SKM-1 treated with dmso at 0.1 percent for 144 hours (cell line): ENCODE data around the gene CABYR.

Experiments used
- DNase-seq: peaks from one replicate; lab custom pipeline; 2025; ENCODE audit not compliant: unreplicated experiment; lab: John Stamatoyannopoulos, UW

CABYR gene

GRCh38 chr18:24189664-24190346 is 50.9 kb downstream of the CABYR start:
- DNase-seq, result no peak

- no peak for DNase-seq
Measured at GRCh38 chr18:24190590-24190989, 51.7 kb downstream of the CABYR start.

DNA sequence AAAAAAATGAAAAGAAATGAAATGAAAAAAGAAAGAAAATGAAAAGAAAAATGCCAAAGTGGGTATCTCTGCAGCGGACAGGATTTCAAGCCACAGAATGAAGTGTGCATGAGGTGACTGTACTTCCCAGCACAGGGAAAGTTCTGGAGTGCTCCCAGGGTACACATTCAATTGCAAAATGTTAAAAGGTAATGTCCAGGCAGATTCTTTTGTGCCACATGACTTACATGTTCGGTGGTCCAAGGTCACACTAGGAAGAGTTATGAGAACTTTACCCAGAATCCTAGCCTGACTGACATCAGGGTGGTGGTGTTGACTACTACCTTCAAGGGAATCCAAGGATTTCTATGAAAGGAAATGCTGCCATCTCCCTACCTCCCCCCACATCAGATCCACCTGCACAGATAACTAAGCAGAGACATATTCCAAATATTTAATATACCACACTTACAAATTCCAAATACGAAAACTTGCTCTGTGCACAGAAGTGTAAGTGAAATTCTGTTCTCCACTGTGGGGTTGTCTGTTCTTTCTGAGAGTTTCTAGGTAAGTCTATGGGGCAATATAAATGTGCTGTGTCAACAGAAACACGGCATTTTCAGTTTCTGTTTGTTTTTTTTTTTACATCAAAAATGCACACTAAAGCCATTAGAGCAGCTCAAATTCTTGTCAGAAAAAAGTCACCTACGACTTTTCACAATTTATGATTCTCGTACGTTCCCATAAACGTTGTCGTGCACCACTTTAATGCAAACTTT is 56.6 kb downstream of the CABYR start:
- DNase-seq, result no peak

GRCh38 chr18:24196764-24197163 is 57.9 kb downstream of the CABYR start:
- no peak for DNase-seq

DNA sequence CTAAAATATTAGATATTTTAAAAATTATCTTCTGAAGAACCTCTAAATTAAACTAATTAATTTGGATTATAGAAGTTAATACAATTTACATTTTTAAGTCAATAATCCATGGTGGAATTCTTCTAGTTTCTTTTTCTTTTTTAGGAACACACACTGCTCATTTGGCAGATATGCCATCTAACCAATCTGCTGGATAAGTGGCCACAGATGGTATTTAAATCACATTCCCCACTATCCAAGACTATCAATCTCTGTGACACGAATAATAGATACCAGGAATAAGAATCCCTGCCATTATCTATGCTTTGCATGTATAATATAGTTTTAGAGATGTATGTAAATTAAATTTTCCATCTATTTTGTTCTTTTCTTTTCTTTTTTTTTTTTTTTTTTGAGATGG is 58.5 kb downstream of the CABYR start:
- DNase-seq, result no peak

- no peak for DNase-seq
Measured at GRCh38 chr18:24198461-24198860, 59.6 kb downstream of the CABYR start.

- no peak for DNase-seq
Measured at GRCh38 chr18:24199372-24199962, 60.6 kb downstream of the CABYR start.

DNA sequence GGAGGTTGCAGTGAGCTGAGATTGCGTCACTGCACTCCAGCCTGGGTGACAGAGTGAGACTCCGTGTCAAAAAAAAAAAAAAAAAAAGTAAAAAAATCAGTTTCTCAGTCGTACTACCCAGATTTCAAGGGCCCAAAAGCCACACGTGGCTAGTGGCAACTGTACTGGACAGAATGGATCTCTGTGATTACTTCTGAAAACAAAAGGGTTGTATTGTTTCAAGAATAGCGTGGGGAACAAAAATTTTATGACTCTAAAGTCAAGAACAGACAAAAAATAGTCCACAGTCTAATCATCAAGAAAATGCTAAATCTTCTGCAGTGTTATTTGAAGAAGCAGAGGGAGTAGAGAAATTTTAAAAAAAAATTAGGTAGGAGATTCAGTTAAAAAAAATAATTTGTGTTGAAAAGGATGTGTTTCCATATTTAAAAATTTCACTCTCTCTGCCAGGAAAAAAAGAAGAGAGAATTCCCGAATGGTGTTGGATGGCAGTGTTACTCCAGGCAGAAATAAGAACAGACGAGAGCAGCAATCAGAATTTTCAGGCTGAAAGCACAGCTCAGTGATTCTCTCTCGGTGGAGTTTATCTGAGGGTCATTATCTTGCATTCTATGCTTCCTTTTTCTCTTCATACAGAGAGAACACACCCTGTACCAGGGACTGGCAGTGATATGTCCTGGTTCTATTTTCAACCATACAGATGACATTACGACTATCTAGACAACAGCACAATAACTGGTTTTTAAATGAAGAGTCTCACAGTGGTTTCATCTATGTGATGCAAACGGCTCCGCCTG is 61.8 kb downstream of the CABYR start:
- DNase-seq, result no peak

DNA sequence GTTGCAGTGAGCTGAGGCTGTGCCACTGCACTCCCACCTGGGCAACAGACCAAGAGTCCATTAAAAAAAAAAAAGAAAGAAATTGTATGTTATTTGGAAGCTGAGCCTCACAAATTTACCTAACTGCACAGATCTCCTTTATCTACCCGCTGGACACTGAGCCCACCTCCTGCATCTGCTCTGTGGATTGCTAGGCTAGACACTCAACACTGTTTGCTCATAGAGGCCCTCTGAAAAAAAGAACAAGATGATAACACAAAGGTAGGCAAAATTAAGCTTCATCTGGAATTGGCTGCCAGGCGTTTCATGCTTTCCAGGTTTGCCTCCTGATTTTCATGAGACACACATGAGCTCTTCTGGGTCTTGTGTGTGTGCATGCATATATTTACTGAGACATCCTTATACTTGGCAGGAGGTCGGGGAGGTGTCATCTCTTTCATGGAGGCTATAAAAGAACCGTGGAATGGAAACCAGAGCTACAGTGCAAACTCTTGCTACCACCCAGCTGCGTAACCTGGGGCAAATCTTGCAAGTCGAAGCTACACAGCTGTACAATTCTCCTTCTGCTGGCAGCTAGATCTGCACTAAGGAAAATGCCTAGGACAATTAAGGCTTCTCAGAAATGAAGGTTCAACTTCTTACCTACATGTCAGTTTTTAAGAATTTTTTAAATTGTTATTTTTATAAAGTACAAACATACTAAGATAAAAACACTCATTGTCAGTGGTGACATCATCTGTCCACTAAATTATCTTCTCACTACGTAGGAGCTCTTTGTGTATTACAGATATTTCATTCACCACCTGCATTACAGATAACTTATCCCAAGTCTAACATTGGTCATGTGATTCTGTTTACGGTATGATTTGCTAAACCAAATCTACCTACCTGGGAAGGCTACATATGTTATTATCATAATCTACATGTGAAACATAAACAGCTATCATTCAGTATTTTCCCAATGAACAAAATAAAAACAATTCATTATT is 63.1 kb downstream of the CABYR start:
- DNase-seq, result no peak

- no peak for DNase-seq
Measured at GRCh38 chr18:24204904-24205303, 66.0 kb downstream of the CABYR start.

- no peak for DNase-seq
Measured at GRCh38 chr18:24208270-24209035, 69.6 kb downstream of the CABYR start.

DNA sequence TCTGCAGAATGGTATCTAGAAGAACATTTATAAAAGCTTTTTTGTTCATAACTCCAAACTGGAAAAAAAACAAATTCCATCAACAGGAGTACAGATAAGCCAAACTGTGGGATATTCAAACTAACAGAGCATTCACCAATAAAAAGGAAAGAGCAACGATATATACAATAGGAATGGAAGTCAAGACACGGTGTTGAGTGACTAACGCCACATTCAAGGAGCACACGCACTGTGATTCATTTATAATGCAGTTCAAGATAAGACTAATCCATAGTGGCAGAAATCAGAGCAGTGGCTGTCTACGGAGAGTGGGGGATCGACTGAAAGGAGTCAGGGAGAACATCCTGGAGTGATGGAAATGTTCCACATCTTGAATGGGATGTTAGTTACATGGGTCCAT is 70.7 kb downstream of the CABYR start:
- DNase-seq, result no peak
